Measurements from ENCODE around the gene SSTR3.
A peak's percentile ranks its signal among the peaks of the same experiment; 100 is the strongest.

The SSTR3 gene

DNA sequence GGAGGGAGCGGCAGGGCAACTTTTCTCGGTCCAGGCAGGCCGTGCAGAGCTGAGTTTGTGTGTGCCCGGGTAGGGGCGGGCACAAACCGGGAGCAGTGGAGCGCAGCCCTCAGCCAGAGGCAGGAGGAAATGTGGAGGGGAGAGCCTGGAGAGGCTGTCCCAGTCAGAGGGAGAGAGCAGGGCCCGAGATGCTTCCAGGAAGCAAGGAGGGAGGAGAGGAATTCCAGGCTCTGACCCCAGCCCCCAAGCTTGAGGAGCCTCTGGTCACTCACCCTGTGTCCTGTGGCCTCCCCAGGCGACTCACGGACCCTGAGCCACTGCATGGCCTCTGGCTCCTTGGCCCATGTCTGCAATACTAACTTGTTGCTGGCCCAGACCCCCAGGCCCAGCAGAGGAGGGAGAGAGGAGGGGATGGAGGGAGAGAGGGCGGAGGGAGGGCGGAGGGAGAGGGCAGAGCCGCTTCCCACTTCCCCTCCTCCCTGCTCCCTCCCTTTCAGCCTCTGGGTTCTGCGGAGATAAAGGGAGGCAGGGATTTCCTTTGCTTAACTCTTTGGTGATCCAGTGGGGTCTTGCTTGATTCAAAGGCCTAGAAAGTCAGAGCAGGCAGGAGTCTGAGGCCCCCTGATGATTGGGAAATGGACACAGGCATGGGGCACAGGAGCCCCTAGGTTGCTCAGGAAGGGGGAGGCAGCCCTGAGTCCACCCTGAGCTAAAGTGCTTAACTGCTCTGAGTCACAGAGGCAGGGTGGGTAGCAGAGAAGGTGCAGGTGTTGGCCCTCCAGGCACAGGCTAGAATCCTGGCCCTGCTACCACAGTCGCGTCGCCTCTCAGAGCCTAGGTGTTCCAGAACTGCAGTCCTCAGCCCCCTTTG is 24.2 kb downstream of the SSTR3 start, which contains the start of gene C1QTNF6:
Gene C1QTNF6, minus strand, starts transcription at position 357 of the 871 bp plus-strand sequence. Its CDS starts 34 bp downstream, at position 323.
- H3K36me3 ChIP-seq = no peaks in the 10 kb centered on the region
- peak within 1 kb of the TSS; percentile 26 to 38 for H3K4me3 ChIP-seq
- DNase-seq = peak in 1 of 2 donors; percentile 65
- peak within 1 kb of the TSS; percentile 55 to 69 for H3K27ac ChIP-seq
- no peaks in the 10 kb centered on the region for H3K9me3 ChIP-seq
- intact Hi-C loops (cut with DNase I; ENCODE audit: low total_unique reads) = no loop called here
- TF ChIP-seq, protein P1, sequence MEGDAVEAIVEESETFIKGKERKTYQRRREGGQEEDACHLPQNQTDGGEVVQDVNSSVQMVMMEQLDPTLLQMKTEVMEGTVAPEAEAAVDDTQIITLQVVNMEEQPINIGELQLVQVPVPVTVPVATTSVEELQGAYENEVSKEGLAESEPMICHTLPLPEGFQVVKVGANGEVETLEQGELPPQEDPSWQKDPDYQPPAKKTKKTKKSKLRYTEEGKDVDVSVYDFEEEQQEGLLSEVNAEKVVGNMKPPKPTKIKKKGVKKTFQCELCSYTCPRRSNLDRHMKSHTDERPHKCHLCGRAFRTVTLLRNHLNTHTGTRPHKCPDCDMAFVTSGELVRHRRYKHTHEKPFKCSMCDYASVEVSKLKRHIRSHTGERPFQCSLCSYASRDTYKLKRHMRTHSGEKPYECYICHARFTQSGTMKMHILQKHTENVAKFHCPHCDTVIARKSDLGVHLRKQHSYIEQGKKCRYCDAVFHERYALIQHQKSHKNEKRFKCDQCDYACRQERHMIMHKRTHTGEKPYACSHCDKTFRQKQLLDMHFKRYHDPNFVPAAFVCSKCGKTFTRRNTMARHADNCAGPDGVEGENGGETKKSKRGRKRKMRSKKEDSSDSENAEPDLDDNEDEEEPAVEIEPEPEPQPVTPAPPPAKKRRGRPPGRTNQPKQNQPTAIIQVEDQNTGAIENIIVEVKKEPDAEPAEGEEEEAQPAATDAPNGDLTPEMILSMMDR (IDR thresholded peaks at IDR 0.05) = no peak
- peaks cover 0 to 29% (median 10%) of the 10 kb centered on the region in 4 donors for H3K4me1 ChIP-seq
- H3K27me3 ChIP-seq = peaks cover 0 to 14% of the 10 kb centered on the region in 2 donors

DNA sequence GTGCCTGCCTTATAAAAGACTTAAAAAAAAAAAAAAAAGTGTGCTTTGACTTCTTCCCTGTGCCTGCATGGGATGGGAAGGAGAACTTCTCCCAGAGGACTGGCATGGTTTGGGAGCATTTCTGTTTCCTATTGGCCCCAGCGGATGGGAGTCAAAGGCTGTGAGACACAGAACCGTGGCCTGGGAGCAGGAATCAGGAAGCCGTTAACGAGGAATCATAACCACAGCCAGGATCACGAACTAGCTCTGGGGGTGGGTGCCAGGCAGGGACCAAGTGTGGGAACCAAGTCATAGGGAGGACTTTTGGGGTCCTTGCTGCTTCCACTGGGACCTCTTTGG is 24.8 kb downstream of the SSTR3 start:
- Histone ChIP-seq H3K36me3 (no peaks in the 10 kb centered on the region), H3K9me3 (no peaks in the 10 kb centered on the region), H3K27me3 (peaks cover 0 to 14% of the 10 kb centered on the region in 2 donors), H3K27ac (peak overlapping the region; percentile 55 to 69), H3K4me1 (peaks cover 0 to 29% (median 10%) of the 10 kb centered on the region in 4 donors), H3K4me3 (peak overlapping the region; percentile 26 to 38)
- TF ChIP-seq, protein P1 (IDR thresholded peaks at IDR 0.05) = no peak
- DNase-seq = no peak
- intact Hi-C loops (cut with DNase I; ENCODE audit: low total_unique reads) = no loop called here

DNA sequence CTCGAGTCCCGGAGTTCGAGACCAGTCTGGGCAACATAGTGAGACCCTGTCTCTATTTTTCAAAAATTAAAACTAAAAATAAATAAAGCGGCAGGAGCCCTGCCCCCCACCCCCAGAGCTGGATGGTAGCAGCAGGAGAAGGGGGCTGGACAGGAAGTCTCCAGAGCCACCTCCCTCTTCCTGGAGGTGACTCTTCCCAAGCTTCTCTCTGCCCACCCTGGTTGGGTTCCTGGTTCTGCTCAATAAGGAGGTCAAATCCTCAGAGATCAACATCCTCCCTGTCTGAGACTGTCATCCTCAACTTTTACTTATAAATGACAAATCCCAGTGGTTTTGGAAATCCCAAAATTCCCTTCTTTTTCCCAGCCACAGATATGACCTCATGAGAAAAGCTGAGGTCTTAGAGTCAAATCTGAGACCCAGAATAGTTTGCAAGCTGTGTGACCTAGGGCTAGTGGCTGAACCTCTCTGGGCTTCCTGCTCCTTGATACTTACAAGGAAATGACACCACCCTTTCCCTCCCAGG is 25.2 kb downstream of the SSTR3 start:
- no peaks in the 10 kb centered on the region for H3K36me3 ChIP-seq
- TF ChIP-seq, protein P1 (IDR thresholded peaks at IDR 0.05) = no peak
- peak overlapping the region in 1 of 2 donors; percentile 38 for H3K4me3 ChIP-seq
- intact Hi-C loops (cut with DNase I; ENCODE audit: low total_unique reads) = no loop called here
- H3K4me1 ChIP-seq = peaks cover 0 to 29% (median 10%) of the 10 kb centered on the region in 4 donors
- H3K9me3 ChIP-seq = no peaks in the 10 kb centered on the region
- no peak for DNase-seq
- H3K27me3 ChIP-seq = peaks cover 0 to 14% of the 10 kb centered on the region in 2 donors
- H3K27ac ChIP-seq = peak overlapping the region in 1 of 2 donors; percentile 69

DNA sequence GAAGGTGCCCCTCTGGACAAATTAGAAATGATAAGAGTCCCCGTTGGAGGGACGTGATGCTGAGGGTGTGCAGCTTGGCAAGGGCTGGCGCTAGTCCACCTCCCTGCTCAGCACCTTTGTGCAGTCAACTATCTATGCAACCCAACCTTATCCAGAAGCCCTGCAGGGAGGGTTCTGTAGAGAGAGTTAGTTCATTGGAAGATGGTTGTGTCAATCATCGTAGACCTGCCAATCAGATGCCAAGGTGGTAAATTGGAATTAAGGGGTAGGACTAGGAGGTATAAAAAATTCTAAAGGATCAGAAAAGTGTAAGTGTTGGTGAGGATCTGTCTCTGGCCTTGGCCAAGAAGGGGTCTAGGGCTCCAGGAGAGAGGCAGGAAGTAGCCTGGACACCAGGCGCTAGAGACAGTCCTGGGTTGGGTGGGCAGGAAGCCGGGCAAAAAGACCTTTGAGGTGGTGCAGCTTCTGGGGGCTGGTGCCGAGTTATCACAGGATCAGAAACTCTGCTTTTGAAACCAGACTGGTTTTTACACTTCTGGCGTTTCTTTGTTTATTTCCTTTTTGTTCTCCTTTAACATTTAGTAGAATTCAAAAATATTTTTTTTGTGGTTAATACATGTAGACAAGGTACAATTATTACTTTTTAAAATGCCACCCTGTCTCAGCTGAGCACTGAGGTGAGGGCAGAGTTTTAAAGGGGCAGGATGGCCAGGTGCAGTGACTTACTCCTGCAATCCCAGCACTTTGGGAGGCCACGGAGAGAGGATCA is 25.9 kb downstream of the SSTR3 start:
- H3K36me3 ChIP-seq = no peaks in the 10 kb centered on the region
- peaks cover 0 to 14% of the 10 kb centered on the region in 2 donors for H3K27me3 ChIP-seq
- peaks cover 0 to 29% (median 10%) of the 10 kb centered on the region in 4 donors for H3K4me1 ChIP-seq
- no peak overlapping the region for H3K27ac ChIP-seq
- no peak for DNase-seq
- H3K4me3 ChIP-seq = no peak overlapping the region
- intact Hi-C loops (cut with DNase I; ENCODE audit: low total_unique reads) = no loop called here
- TF ChIP-seq, protein P1 (IDR thresholded peaks at IDR 0.05) = no peak
- no peaks in the 10 kb centered on the region for H3K9me3 ChIP-seq

DNA sequence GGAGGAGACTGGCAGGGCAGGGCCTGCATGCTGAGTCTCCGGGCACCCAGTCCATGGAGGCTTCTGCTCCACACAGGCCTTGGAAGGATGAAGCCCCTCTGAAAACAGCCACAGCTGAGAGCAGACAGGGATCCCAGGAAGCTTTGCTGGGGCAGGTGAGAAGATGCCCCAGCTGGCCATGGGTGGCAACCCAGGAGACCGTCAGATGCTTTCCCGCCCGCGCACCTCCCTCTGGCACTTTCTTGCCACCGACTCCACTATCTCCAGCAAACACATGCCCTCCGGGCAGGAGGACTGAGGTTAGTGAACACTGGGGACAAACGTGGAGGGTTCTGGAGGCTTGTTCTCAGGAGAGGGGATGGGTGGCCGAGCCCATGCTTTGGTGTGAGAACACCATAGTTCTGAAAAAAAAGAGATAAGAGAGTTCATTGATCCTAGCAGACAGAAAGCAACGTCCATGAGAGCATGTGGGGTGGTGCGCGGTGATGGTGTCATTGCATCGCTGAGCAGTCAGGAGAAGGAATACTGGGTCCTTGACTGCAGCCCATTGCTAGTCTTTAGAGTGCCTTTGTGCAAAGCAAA is 26.5 kb downstream of the SSTR3 start:
- TF ChIP-seq, protein P1 (IDR thresholded peaks at IDR 0.05) = no peak
- intact Hi-C loops (cut with DNase I; ENCODE audit: low total_unique reads) = no loop called here
- Histone ChIP-seq H3K4me3 (no peak overlapping the region), H3K4me1 (peaks cover 0 to 29% (median 10%) of the 10 kb centered on the region in 4 donors), H3K36me3 (no peaks in the 10 kb centered on the region), H3K27ac (no peak overlapping the region), H3K9me3 (no peaks in the 10 kb centered on the region), H3K27me3 (peaks cover 0 to 14% of the 10 kb centered on the region in 2 donors)
- DNase-seq = no peak

Measured in tibial artery (tissue), 4 donors.